HG02642 (cell line): ENCODE data around the gene SYN1.

Experiments
- ATAC-seq: cut with Tn5 transposase; IDR thresholded peaks from one replicate; pipeline ENCODE4 v1.9.1; 2021; ENCODE audit warnings: mild to moderate bottlenecking; ENCODE audit not compliant: unreplicated experiment, poor library complexity

The SYN1 gene

GRCh38 chrX:47540754-47541538 is 78.7 kb downstream of the SYN1 start:
- no peak for ATAC-seq

DNA sequence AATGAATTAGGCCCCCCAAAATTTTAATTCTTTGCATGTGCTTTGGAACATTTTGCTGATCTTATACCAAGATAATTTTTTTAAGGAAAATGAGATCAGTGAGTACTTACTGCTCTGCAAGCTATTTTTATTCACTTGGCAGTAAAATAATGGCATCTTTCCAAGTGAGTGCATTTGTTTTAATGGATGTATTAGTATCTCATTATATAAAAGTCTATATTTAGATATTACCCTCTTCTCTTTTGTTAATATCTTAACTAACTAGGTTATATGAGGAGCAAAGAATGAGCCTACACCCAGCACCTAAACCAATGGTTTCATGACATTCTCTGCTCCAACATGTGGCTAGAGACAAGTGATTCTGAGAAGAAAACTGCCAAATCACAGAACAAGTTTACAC is 79.8 kb downstream of the SYN1 start:
- ATAC-seq, result no peak

GRCh38 chrX:47530049-47530448 is 89.6 kb downstream of the SYN1 start:
- no peak for ATAC-seq

GRCh38 chrX:47529548-47529947 is 90.1 kb downstream of the SYN1 start:
- no peak for ATAC-seq

DNA sequence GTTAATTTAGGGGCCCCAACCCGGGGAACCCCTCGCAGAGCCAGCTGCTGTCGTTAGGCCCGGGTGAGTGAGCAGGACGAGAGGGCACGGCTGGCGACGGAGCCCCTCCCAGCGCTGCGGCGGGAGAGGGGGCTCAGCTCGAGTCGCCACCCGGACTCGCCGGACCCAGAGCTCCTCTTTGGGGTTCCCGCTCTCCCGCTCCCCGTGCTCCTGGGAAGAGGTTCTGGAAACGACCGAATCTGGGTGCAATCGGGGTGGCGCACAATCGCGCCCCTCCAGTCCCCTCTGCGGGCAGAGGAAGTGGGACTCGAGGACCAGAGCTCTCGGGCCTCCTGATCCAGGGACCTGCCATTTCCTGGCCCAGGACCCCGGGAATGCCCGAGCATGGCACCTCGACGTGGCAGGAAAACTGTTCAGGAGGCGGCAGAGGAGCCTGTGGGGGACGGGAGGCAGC is 95.9 kb downstream of the SYN1 start:
- no peak for ATAC-seq

DNA sequence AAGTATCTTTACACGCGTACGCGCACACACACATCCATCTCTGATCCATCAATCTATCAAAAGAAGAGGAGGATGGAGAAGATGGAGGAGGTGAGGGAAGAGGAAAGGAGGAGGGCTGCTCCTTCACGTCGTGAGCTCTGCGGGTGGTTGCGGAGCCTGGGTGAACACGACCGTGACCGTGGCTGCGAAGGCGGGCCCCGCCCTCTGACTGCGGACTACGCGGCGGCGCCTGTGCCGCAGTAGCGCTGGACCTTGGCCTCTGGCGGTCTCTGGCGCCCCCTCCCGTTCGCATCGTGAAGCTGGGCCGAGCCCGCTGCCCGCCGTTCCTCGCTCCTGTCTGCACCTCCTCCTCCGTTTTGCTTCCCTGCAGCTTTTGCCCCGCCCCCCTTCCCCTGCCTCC is 96.4 kb downstream of the SYN1 start:
- ATAC-seq, result peak; percentile 97
